ENCODE measurements around the gene SS18L1.

GRCh38 chr20:62148908-62149314, 5.3 kb downstream of the SS18L1 start:
- no peak for TF ChIP-seq CTCF (IDR thresholded peaks at IDR 0.05; ENCODE audit: insufficient read depth, low read depth, low read length)
- no peak for TF ChIP-seq EZH2 (IDR thresholded peaks at IDR 0.05; ENCODE audit: insufficient read depth, low read length)

Measured in astrocyte (in vitro differentiated cells and primary cell).